Liver (tissue), 9 donors: ENCODE data around the gene TRIM59. TPM values are rescaled to one million over a fixed set of nuclear protein-coding genes. Genes with fewer than 3 reads are reported as not detected.

Source experiments
- DNase-seq: peaks from one replicate; pipeline ENCODE4 v3.0.0-alpha.2; 2017; ENCODE audit warnings: low spot score
- H3K27ac ChIP-seq, 2 donors: one replicate each; pipeline ENCODE4 v1.7.0; 2013; ENCODE audit warnings: inconsistent platforms in 2 of 2, low read length in 2 of 2, control low read depth in 1 of 2, low read depth in 1 of 2, mild to moderate bottlenecking in 1 of 2
- H3K27me3 ChIP-seq, 4 donors: one replicate each; pipeline versions ENCODE4 v1.6.1 to v1.7.0; 2013; ENCODE audit warnings: low read length in 3 of 4, inconsistent platforms in 1 of 4, mild to moderate bottlenecking in 1 of 4, moderate library complexity in 1 of 4; ENCODE audit not compliant: control insufficient read depth in 4 of 4, insufficient read depth in 4 of 4
- H3K36me3 ChIP-seq, 4 donors: one replicate each; pipeline versions ENCODE4 v1.6.1 to v1.7.0; 2013; ENCODE audit warnings: low read length in 3 of 4, mild to moderate bottlenecking in 3 of 4, low read depth in 1 of 4, moderate library complexity in 1 of 4; ENCODE audit not compliant: control insufficient read depth in 4 of 4, insufficient read depth in 3 of 4
- H3K4me1 ChIP-seq, 4 donors: one replicate each; pipeline versions ENCODE4 v1.6.1 to v1.7.0; 2013; ENCODE audit warnings: low read length in 3 of 4, mild to moderate bottlenecking in 3 of 4, moderate library complexity in 1 of 4; ENCODE audit not compliant: control insufficient read depth in 4 of 4, insufficient read depth in 4 of 4
- H3K4me3 ChIP-seq, 3 donors: one replicate each; pipeline versions ENCODE4 v1.6.1 to v1.7.0; 2013; ENCODE audit warnings: low read length in 3 of 3, control low read depth in 1 of 3, low read depth in 1 of 3, mild to moderate bottlenecking in 1 of 3
- H3K9ac ChIP-seq, 2 donors: one replicate each; pipeline ENCODE4 v1.7.0; 2013; ENCODE audit warnings: low read length in 2 of 2, mild to moderate bottlenecking in 2 of 2, moderate library complexity in 2 of 2, control low read depth in 1 of 2, low read depth in 1 of 2
- H3K9me3 ChIP-seq, 4 donors: one replicate each; pipeline versions ENCODE4 v1.6.1 to v1.7.0; 2013; ENCODE audit warnings: low read length in 3 of 4; ENCODE audit not compliant: control insufficient read depth in 4 of 4
- EGR1 ChIP-seq, 2 donors: IDR thresholded peaks; 2 replicates each; pipeline ENCODE4 v1.6.1; 2016 to 2018; ENCODE audit warnings: antibody characterized with exemption in 2 of 2, low read depth in 2 of 2
- FOXA2 ChIP-seq: IDR thresholded peaks from 2 replicates; pipeline ENCODE4 v1.6.1; 2016; ENCODE audit warnings: antibody characterized with exemption
- GABPA ChIP-seq, 2 donors: IDR thresholded peaks in 1 of 2; conservative IDR thresholded peaks in 1 of 2; 2 replicates each; pipeline ENCODE4 v1.6.1; 2016; ENCODE audit warnings: antibody characterized with exemption in 2 of 2, mild to moderate bottlenecking in 1 of 2, moderate library complexity in 1 of 2
- HNF4G ChIP-seq: IDR thresholded peaks from 2 replicates; pipeline ENCODE4 v1.6.1; 2016; ENCODE audit warnings: antibody characterized with exemption
- JUND ChIP-seq, 2 donors: IDR thresholded peaks; 2 replicates each; pipeline ENCODE4 v1.6.1; 2016; ENCODE audit warnings: antibody characterized with exemption in 2 of 2
- NR2F2 ChIP-seq: IDR thresholded peaks from 2 replicates; pipeline ENCODE4 v1.6.1; 2016; ENCODE audit warnings: antibody characterized with exemption
- RAD21 ChIP-seq, 2 donors: IDR thresholded peaks; 2 replicates each; pipeline ENCODE4 v1.6.1; 2016; ENCODE audit warnings: antibody characterized with exemption in 2 of 2, mild to moderate bottlenecking in 2 of 2
- RXRA ChIP-seq, 2 donors: IDR thresholded peaks; 2 replicates each; pipeline ENCODE4 v1.6.1; 2017 to 2018; ENCODE audit warnings: antibody characterized with exemption in 2 of 2, mild to moderate bottlenecking in 1 of 2
- SP1 ChIP-seq: IDR thresholded peaks from 2 replicates; pipeline ENCODE4 v1.6.1; 2018; ENCODE audit warnings: antibody characterized with exemption, mild to moderate bottlenecking
- TAF1 ChIP-seq: conservative IDR thresholded peaks from 2 replicates; pipeline ENCODE4 v1.6.1; 2016; ENCODE audit warnings: antibody characterized with exemption, mild to moderate bottlenecking
- YY1 ChIP-seq: IDR thresholded peaks from 2 replicates; pipeline ENCODE4 v1.6.1; 2016; ENCODE audit warnings: antibody characterized with exemption, mild to moderate bottlenecking
- WGBS: extraction: QIAGEN DNeasy Blood & Tissue Kit; methylation state at CpG from one replicate; pipeline ENCODE4 v1.1.7; 2013; 5-methylcytosine and 5-hydroxymethylcytosine counted together
- polyA plus RNA-seq, 2 donors: library from polyadenylated mRNA; stranded (reverse) in 1 of 2; unstranded in 1 of 2; fragments of 200-250 nt in 1 of 2; fragments of >200 nt in 1 of 2; fragmentation: Nextera tagmentation in 1 of 2; extraction: Ambion mirVana in 1 of 2; gene quantifications; one replicate each; pipeline versions ENCODE4 v1.2.1 to v1.2.3, GENCODE V29; 2013 to 2015
- total RNA-seq, 2 donors: library from RNA; depleted of rRNA; stranded (reverse); fragments of >200 nt; gene quantifications; one replicate each; pipeline ENCODE4 v1.2.3, GENCODE V29; 2014
- TF ChIP-seq, protein P1 (sequence below): IDR thresholded peaks from 2 replicates; pipeline ENCODE4 v1.6.1; 2016; ENCODE audit warnings: antibody characterized with exemption
- TF ChIP-seq, protein P2 (sequence below): IDR thresholded peaks from 2 replicates; pipeline ENCODE4 v1.6.1; 2016; ENCODE audit warnings: antibody characterized with exemption
- TF ChIP-seq, protein P3 (sequence below): IDR thresholded peaks from 2 replicates; pipeline ENCODE4 v1.6.1; 2016; ENCODE audit warnings: antibody characterized with exemption, mild to moderate bottlenecking
- TF ChIP-seq, protein P4 (sequence below): fragments of 150-350 bp; IDR thresholded peaks from 2 replicates; pipeline ENCODE4 v1.5.1; 2017; ENCODE audit warnings: improper control_type of control experiment, low read depth, low read length; ENCODE audit not compliant: missing input control
- TF ChIP-seq, protein P5 (sequence below): IDR thresholded peaks from 2 replicates; pipeline ENCODE4 v1.6.1; 2016; ENCODE audit warnings: antibody characterized with exemption
- donor health status: healthy.
- donor health status: healthy.
- donor health status: healthy.
- donor health status: healthy.
- donor health status: healthy.

Gene TRIM59
- total and polyA plus RNA-seq, 4 donors: 0.18 to 33.3 (median 0.87) TPM

DNA sequence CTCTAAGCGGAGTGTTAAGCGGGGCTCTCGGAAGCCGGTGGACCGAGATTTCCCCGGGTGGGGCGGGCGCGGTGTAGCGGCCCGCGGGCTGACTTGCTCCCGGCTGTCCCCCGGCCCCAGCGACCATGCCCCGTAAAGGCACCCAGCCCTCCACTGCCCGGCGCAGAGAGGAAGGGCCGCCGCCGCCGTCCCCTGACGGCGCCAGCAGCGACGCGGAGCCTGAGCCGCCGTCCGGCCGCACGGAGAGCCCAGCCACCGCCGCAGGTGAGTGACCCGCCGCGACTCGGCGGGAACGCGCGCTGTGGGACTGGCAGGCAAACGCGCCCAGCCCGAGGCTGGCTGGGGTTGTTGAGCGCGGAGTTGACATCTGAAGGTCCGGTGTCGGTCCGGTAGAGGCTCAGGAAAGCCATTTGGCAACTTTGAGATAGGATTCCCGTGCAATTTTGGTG is 48.9 kb downstream of the TRIM59 start:
- H3K9me3 ChIP-seq: no peaks in the 10 kb centered on the region
- no peaks in the 10 kb centered on the region for H3K27me3 ChIP-seq
- H3K4me1 ChIP-seq: peaks cover 6 to 29% (median 13%) of the 10 kb centered on the region in 4 donors
- no peaks in the 10 kb centered on the region for H3K36me3 ChIP-seq
- no peak for TF ChIP-seq RAD21 (IDR thresholded peaks at IDR 0.05)
- no peak for TF ChIP-seq HNF4G
- no peak for TF ChIP-seq TAF1
- TF ChIP-seq JUND (IDR thresholded peaks at IDR 0.05): no peak
- no peak for TF ChIP-seq YY1
- TF ChIP-seq, protein P1, sequence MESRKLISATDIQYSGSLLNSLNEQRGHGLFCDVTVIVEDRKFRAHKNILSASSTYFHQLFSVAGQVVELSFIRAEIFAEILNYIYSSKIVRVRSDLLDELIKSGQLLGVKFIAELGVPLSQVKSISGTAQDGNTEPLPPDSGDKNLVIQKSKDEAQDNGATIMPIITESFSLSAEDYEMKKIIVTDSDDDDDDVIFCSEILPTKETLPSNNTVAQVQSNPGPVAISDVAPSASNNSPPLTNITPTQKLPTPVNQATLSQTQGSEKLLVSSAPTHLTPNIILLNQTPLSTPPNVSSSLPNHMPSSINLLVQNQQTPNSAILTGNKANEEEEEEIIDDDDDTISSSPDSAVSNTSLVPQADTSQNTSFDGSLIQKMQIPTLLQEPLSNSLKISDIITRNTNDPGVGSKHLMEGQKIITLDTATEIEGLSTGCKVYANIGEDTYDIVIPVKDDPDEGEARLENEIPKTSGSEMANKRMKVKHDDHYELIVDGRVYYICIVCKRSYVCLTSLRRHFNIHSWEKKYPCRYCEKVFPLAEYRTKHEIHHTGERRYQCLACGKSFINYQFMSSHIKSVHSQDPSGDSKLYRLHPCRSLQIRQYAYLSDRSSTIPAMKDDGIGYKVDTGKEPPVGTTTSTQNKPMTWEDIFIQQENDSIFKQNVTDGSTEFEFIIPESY: no peak
- no peak for TF ChIP-seq RXRA (IDR thresholded peaks at IDR 0.05)
- no peak for TF ChIP-seq GABPA (IDR thresholded peaks at IDR 0.05 in 1 of 2, conservative IDR thresholded peaks at IDR 0.05 in 1 of 2)
- TF ChIP-seq, protein P2, sequence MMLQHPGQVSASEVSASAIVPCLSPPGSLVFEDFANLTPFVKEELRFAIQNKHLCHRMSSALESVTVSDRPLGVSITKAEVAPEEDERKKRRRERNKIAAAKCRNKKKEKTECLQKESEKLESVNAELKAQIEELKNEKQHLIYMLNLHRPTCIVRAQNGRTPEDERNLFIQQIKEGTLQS: no peak
- DNase-seq: peak; percentile 59
- peak overlapping the region; percentile 89 to 94 for H3K9ac ChIP-seq
- under 1% methylated on average over 51 of the region's 51 CpGs for WGBS
- H3K4me3 ChIP-seq: peak overlapping the region; percentile 77 to 99 (median 95)
- peak overlapping the region; percentile 68 to 85 for H3K27ac ChIP-seq

DNA sequence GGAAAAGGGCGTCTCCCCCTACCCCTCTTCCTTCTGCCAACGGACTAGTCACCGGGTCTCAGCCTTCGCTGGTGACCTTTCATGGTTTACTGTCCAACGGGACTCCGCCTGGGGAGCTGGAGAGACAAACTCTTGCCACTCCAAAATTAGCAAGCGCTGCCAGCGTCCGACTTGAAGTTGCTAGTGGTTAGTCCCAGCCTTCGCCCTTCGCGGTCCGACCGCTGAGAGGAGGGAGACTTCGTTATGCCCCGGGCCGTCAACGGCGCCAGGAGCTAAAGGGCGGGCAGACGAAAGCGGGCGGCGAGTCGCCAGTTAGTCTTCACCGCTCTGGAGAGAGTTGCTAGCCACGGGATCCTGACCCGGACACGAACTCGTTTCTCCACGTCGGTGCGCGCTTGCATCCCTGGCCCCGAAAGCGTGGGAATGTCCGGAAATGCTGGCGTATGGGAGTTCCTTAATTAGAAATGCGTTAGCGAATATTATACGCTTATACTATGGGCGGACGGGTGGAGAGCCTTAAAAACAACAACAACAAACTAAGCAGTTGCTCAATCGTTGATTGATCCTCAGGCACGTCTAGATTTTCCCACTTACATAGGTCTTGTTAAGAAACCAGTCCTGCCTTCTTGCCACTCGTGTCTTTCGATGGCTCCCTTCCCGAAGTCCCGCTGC is 49.4 kb downstream of the TRIM59 start:
- no peaks in the 10 kb centered on the region for H3K36me3 ChIP-seq
- WGBS: under 1% methylated on average over 49 of the region's 49 CpGs
- DNase-seq: peak; percentile 60
- H3K4me3 ChIP-seq: peak overlapping the region; percentile 77 to 99 (median 95)
- no peak for TF ChIP-seq RXRA (IDR thresholded peaks at IDR 0.05)
- TF ChIP-seq, protein P3, sequence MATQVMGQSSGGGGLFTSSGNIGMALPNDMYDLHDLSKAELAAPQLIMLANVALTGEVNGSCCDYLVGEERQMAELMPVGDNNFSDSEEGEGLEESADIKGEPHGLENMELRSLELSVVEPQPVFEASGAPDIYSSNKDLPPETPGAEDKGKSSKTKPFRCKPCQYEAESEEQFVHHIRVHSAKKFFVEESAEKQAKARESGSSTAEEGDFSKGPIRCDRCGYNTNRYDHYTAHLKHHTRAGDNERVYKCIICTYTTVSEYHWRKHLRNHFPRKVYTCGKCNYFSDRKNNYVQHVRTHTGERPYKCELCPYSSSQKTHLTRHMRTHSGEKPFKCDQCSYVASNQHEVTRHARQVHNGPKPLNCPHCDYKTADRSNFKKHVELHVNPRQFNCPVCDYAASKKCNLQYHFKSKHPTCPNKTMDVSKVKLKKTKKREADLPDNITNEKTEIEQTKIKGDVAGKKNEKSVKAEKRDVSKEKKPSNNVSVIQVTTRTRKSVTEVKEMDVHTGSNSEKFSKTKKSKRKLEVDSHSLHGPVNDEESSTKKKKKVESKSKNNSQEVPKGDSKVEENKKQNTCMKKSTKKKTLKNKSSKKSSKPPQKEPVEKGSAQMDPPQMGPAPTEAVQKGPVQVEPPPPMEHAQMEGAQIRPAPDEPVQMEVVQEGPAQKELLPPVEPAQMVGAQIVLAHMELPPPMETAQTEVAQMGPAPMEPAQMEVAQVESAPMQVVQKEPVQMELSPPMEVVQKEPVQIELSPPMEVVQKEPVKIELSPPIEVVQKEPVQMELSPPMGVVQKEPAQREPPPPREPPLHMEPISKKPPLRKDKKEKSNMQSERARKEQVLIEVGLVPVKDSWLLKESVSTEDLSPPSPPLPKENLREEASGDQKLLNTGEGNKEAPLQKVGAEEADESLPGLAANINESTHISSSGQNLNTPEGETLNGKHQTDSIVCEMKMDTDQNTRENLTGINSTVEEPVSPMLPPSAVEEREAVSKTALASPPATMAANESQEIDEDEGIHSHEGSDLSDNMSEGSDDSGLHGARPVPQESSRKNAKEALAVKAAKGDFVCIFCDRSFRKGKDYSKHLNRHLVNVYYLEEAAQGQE: no peak
- no peak for TF ChIP-seq NR2F2
- no peak for TF ChIP-seq SP1
- TF ChIP-seq, protein P4, sequence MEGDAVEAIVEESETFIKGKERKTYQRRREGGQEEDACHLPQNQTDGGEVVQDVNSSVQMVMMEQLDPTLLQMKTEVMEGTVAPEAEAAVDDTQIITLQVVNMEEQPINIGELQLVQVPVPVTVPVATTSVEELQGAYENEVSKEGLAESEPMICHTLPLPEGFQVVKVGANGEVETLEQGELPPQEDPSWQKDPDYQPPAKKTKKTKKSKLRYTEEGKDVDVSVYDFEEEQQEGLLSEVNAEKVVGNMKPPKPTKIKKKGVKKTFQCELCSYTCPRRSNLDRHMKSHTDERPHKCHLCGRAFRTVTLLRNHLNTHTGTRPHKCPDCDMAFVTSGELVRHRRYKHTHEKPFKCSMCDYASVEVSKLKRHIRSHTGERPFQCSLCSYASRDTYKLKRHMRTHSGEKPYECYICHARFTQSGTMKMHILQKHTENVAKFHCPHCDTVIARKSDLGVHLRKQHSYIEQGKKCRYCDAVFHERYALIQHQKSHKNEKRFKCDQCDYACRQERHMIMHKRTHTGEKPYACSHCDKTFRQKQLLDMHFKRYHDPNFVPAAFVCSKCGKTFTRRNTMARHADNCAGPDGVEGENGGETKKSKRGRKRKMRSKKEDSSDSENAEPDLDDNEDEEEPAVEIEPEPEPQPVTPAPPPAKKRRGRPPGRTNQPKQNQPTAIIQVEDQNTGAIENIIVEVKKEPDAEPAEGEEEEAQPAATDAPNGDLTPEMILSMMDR: no peak
- no peak for TF ChIP-seq GABPA (IDR thresholded peaks at IDR 0.05 in 1 of 2, conservative IDR thresholded peaks at IDR 0.05 in 1 of 2)
- TF ChIP-seq EGR1 (IDR thresholded peaks at IDR 0.05; ENCODE audit: low read depth in 2 of 2): no peak
- TF ChIP-seq, protein P2: no peak
- no peak for TF ChIP-seq JUND (IDR thresholded peaks at IDR 0.05)
- TF ChIP-seq, protein P5, sequence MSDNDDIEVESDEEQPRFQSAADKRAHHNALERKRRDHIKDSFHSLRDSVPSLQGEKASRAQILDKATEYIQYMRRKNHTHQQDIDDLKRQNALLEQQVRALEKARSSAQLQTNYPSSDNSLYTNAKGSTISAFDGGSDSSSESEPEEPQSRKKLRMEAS: no peak
- TF ChIP-seq YY1: no peak
- no peak for TF ChIP-seq FOXA2
- peaks cover 6 to 29% (median 13%) of the 10 kb centered on the region in 4 donors for H3K4me1 ChIP-seq
- H3K9ac ChIP-seq: peak overlapping the region; percentile 89 to 94
- H3K27ac ChIP-seq: peak overlapping the region; percentile 68 to 85
- H3K27me3 ChIP-seq: no peaks in the 10 kb centered on the region
- no peaks in the 10 kb centered on the region for H3K9me3 ChIP-seq
